ENCODE data around the gene MMP20. TPM values are rescaled to one million over a fixed set of nuclear protein-coding genes. Genes with fewer than 3 reads are reported as not detected.

Gene MMP20
- total and polyA plus RNA-seq, 2 of the 13 experiments (the other 11 are each of a cell fraction or from before 2014, with no cell fraction given) = 0.05 TPM; not detected in 1

GRCh38 chr11:102592634-102593581, 32.2 kb downstream of the MMP20 start (continued):
- TF ChIP-seq ZNF770 (CRISPR knock-in tag; IDR thresholded peaks at IDR 0.05) = no peak
- TF ChIP-seq ZNF251 (CRISPR knock-in tag; IDR thresholded peaks at IDR 0.05) = no peak
- TF ChIP-seq ARID3A (IDR thresholded peaks at IDR 0.05; ENCODE audit: low read depth, low read length) = peak; percentile 51; the same call in 1 of the 2 replicates
- no peak for TF ChIP-seq EP300 (IDR thresholded peaks at IDR 0.05; ENCODE audit: low read depth in 2 of 2, low read length in 2 of 2)
- no peak for TF ChIP-seq EP300 (CRISPR knock-in tag; IDR thresholded peaks at IDR 0.05; ENCODE audit: borderline replicate concordance)
- no peak for TF ChIP-seq DZIP1 (CRISPR knock-in tag; IDR thresholded peaks at IDR 0.05)
- TF ChIP-seq ISX (CRISPR knock-in tag; conservative IDR thresholded peaks at IDR 0.05) = no peak
- TF ChIP-seq ZNF629 (CRISPR knock-in tag; conservative IDR thresholded peaks at IDR 0.05) = no peak
- no peak for TF ChIP-seq ZNF513 (CRISPR knock-in tag; conservative IDR thresholded peaks at IDR 0.05)
- TF ChIP-seq HNRNPH1 (optimal IDR thresholded peaks at IDR 0.05; ENCODE audit: low read depth, low read length) = no peak
- TF ChIP-seq CREB1 (IDR thresholded peaks at IDR 0.05) = no peak
- peak; percentile 38; the same call in 1 of the 2 replicates for TF ChIP-seq CREB1 (CRISPR knock-in tag; IDR thresholded peaks at IDR 0.05)
- peak; percentile 81 for TF ChIP-seq SMC3 (IDR thresholded peaks at IDR 0.05; ENCODE audit: low read length)
- peak; percentile 95 for TF ChIP-seq MIXL1 (CRISPR knock-in tag; IDR thresholded peaks at IDR 0.05)
- TF ChIP-seq SOX13 (IDR thresholded peaks at IDR 0.05) = no peak
- TF ChIP-seq SOX13 (CRISPR knock-in tag; conservative IDR thresholded peaks at IDR 0.05 in 1 of 2, IDR thresholded peaks at IDR 0.05 in 1 of 2) = peak in 1 of 2 experiments; percentile 26; a peak in 1 of 4 replicates
- TF ChIP-seq CTCF (CRISPR knock-in tag; IDR thresholded peaks at IDR 0.05) = peak; percentile 74
- TF ChIP-seq RAD21 (CRISPR knock-in tag; IDR thresholded peaks at IDR 0.05) = no peak
- no peak for TF ChIP-seq ZNF782 (CRISPR knock-in tag; IDR thresholded peaks at IDR 0.05; ENCODE audit: borderline replicate concordance)

Data from HepG2 (cell line).